ENCODE measurements around the gene CEBPE. TPM values are rescaled to one million over a fixed set of nuclear protein-coding genes. Genes with fewer than 3 reads are reported as not detected.

CEBPE gene
- total and polyA plus RNA-seq, 2 donors (not counting 1 experiment from before 2014, with no cell fraction given): 0.37 to 0.45 TPM

DNA sequence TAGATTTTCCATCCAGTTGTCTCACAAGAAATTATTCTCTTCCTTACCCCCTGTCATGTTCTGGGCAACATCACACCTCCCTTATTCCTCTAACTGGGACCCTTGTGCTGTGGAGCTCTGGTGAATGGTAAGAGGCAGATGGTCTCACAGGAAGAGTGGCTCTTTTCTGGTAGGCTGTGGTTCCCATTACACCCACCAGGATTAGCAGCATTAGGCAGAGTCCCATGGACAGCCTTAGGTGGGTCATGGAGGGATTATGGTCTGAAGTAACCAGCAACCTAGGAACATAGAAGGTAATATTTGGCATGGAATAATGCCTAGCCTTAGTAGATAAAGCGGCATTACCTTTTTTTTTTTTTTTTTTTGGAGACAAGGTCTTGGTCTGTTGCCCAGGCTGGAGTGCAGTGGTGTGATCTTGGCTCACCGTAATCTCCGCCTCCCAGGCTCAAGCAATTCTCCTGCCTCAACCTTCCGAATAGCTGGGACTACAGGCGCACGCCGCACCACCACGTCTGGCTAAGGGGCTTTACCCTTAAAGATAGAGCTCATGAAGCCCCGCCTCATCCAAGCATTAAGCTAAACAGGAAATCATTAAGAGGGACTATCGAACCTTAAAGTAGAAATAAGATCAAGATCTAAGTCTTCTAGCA lies 19.7 kb downstream of the CEBPE start:
- Histone ChIP-seq H2AFZ (ENCODE audit: insufficient read depth, low read depth, low read length, poor library complexity, severe bottlenecking) (no peak overlapping the region), H3K79me2 (ENCODE audit: control insufficient read depth, insufficient read depth, low read length) (peaks cover 51% of the 10 kb centered on the region), H3K4me2 (replicated peaks; ENCODE audit: low read depth, low read length, poor library complexity, severe bottlenecking) (no peak overlapping the region), H4K20me1 (ENCODE audit: control insufficient read depth, insufficient read depth, low read length, poor library complexity, severe bottlenecking) (peaks cover 8% of the 10 kb centered on the region), H3K9ac (ENCODE audit: low read length) (no peak overlapping the region), H3K36me3 (replicated peaks in 1 of 2; ENCODE audit: control extremely low read depth in 1 of 2, control insufficient read depth in 1 of 2, extremely low read depth in 1 of 2, insufficient read depth in 2 of 2, low read length in 1 of 2) (peaks cover 5 to 25% of the 10 kb centered on the region in 2 experiments), H3K27me3 (replicated peaks in 1 of 4; ENCODE audit: control extremely low read depth in 1 of 4, control insufficient read depth in 3 of 4, insufficient read depth in 4 of 4, low read length in 3 of 4) (no peaks in the 10 kb centered on the region), H3K4me1 (ENCODE audit: control insufficient read depth in 2 of 2, insufficient read depth in 2 of 2, low read length in 2 of 2) (peaks cover 7 to 12% of the 10 kb centered on the region in 2 donors), H3K4me3 (ENCODE audit: control extremely low read depth in 1 of 5, extremely low read depth in 1 of 5, insufficient read depth in 1 of 5, low read depth in 2 of 5, low read length in 4 of 5) (no peak overlapping the region), H3K9me3 (ENCODE audit: control extremely low read depth in 1 of 3, control insufficient read depth in 2 of 3, insufficient read depth in 1 of 3, low read length in 2 of 3) (no peaks in the 10 kb centered on the region), H3K27ac (ENCODE audit: low read length in 2 of 2) (no peak overlapping the region)
- no peak overlapping the region for H3K4me3 Mint-ChIP-seq
- H3K27me3 Mint-ChIP-seq: no peaks in the 10 kb centered on the region
- ChIA-PET POLR2A (no interaction called here), CTCF (interaction anchor here (0.6 to 0.8 kb wide), 2 partner anchors 22 to 172 kb away, joined by 3 to 5 read pairs; no protein-coding TSS in a partner anchor)
- no peaks in the 10 kb centered on the region for H3K9me3 Mint-ChIP-seq (ENCODE audit: insufficient read depth)
- no peak overlapping the region for H3K27ac Mint-ChIP-seq
- ATAC-seq (ENCODE audit: low read depth) (no peak), DNase-seq (no peak)
- peaks cover 20% of the 10 kb centered on the region for H3K4me1 Mint-ChIP-seq
- TF ChIP-seq, protein P1, sequence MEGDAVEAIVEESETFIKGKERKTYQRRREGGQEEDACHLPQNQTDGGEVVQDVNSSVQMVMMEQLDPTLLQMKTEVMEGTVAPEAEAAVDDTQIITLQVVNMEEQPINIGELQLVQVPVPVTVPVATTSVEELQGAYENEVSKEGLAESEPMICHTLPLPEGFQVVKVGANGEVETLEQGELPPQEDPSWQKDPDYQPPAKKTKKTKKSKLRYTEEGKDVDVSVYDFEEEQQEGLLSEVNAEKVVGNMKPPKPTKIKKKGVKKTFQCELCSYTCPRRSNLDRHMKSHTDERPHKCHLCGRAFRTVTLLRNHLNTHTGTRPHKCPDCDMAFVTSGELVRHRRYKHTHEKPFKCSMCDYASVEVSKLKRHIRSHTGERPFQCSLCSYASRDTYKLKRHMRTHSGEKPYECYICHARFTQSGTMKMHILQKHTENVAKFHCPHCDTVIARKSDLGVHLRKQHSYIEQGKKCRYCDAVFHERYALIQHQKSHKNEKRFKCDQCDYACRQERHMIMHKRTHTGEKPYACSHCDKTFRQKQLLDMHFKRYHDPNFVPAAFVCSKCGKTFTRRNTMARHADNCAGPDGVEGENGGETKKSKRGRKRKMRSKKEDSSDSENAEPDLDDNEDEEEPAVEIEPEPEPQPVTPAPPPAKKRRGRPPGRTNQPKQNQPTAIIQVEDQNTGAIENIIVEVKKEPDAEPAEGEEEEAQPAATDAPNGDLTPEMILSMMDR (IDR thresholded peaks at IDR 0.05): no peak
- TF ChIP-seq EZH2 (IDR thresholded peaks at IDR 0.05; ENCODE audit: borderline replicate concordance, insufficient read depth, low read depth, low read length, poor library complexity, severe bottlenecking): no peak
- 100% methylated on average over 4 of the region's 10 CpGs for WGBS (ENCODE audit: insufficient coverage)
- intact Hi-C loops (cut with micrococcal nuclease): loop anchor here (10.0 kb wide), 4 partner anchors 455 to 1835 kb away; partner anchors contain the start of genes EMC9, HNRNPC, PSME2 and RNF31

DNA sequence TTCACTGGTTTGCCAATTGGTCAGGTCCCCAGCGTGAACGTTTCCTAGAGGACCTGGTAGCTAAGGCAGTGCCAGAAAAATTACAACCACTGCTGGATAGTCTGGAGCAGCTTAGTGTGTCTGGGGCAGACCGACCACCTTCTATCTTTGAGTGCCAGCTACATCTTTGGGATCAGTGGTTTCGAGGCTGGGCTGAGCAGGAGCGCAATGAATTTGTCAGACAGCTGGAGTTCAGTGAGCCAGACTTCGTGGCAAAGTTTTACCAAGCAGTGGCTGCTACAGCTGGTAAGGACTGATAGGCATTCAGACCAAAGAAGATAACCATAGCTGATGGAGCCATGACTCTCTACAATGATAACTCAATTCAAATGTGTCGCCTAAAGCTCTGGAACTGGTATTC lies 21.3 kb downstream of the CEBPE start:
- intact Hi-C loops (cut with micrococcal nuclease): loop anchor here (10.0 kb wide), 4 partner anchors 457 to 1833 kb away; partner anchors contain the start of genes EMC9, HNRNPC, PSME2 and RNF31
- no peak for ATAC-seq (ENCODE audit: low read depth)
- WGBS (ENCODE audit: insufficient coverage): 96% methylated on average over 7 of the region's 7 CpGs
- Histone ChIP-seq H2AFZ (ENCODE audit: insufficient read depth, low read depth, low read length, poor library complexity, severe bottlenecking) (no peak overlapping the region), H3K4me3 (ENCODE audit: control extremely low read depth in 1 of 5, extremely low read depth in 1 of 5, insufficient read depth in 1 of 5, low read depth in 2 of 5, low read length in 4 of 5) (no peak overlapping the region), H3K4me2 (replicated peaks; ENCODE audit: low read depth, low read length, poor library complexity, severe bottlenecking) (no peak overlapping the region), H3K79me2 (ENCODE audit: control insufficient read depth, insufficient read depth, low read length) (peaks cover 67% of the 10 kb centered on the region), H3K36me3 (replicated peaks in 1 of 2; ENCODE audit: control extremely low read depth in 1 of 2, control insufficient read depth in 1 of 2, extremely low read depth in 1 of 2, insufficient read depth in 2 of 2, low read length in 1 of 2) (peaks cover 5 to 31% of the 10 kb centered on the region in 2 experiments), H3K4me1 (ENCODE audit: control insufficient read depth in 2 of 2, insufficient read depth in 2 of 2, low read length in 2 of 2) (peaks cover 20 to 24% of the 10 kb centered on the region in 2 donors), H3K27ac (ENCODE audit: low read length in 2 of 2) (no peak overlapping the region), H3K9me3 (ENCODE audit: control extremely low read depth in 1 of 3, control insufficient read depth in 2 of 3, insufficient read depth in 1 of 3, low read length in 2 of 3) (no peaks in the 10 kb centered on the region), H3K9ac (ENCODE audit: low read length) (no peak overlapping the region), H4K20me1 (ENCODE audit: control insufficient read depth, insufficient read depth, low read length, poor library complexity, severe bottlenecking) (peaks cover 23% of the 10 kb centered on the region), H3K27me3 (replicated peaks in 1 of 4; ENCODE audit: control extremely low read depth in 1 of 4, control insufficient read depth in 3 of 4, insufficient read depth in 4 of 4, low read length in 3 of 4) (no peaks in the 10 kb centered on the region)
- TF ChIP-seq, protein P1 (IDR thresholded peaks at IDR 0.05): no peak
- no peak for TF ChIP-seq EZH2 (IDR thresholded peaks at IDR 0.05; ENCODE audit: borderline replicate concordance, insufficient read depth, low read depth, low read length, poor library complexity, severe bottlenecking)
- CTCF ChIA-PET: interaction anchor here (0.5 to 1.4 kb wide), 5 partner anchors 21 to 876 kb away, joined by 3 to 10 read pairs (median 4); no protein-coding TSS in a partner anchor
- no peaks in the 10 kb centered on the region for H3K9me3 Mint-ChIP-seq (ENCODE audit: insufficient read depth)
- no peak for DNase-seq
- H3K4me1 Mint-ChIP-seq: peaks cover 29% of the 10 kb centered on the region
- peak overlapping the region; percentile 5 for H3K4me3 Mint-ChIP-seq
- no peak overlapping the region for H3K27ac Mint-ChIP-seq
- POLR2A ChIA-PET: no interaction called here
- H3K27me3 Mint-ChIP-seq: no peaks in the 10 kb centered on the region

All from B cell (primary cell).